HepG2 (cell line): Measurements from ENCODE around the gene HPDL. TPM values are rescaled to one million over a fixed set of nuclear protein-coding genes. Genes with fewer than 3 reads are reported as not detected.

Experiments
- HNRNPH1 ChIP-seq: fragments of 200-400 bp; formaldehyde crosslinking; optimal IDR thresholded peaks from 2 replicates; pipeline ENCODE3; 2017; ENCODE audit warnings: mild to moderate bottlenecking, low read depth, low read length
- HOXA9 ChIP-seq: sonication (generic); formaldehyde crosslinking; IDR thresholded peaks from 2 replicates; pipeline ENCODE4 v1.8.1; 2022; ENCODE audit warnings: missing genetic modification reagents, mild to moderate bottlenecking, moderate library complexity, borderline replicate concordance
- MED1 ChIP-seq: sonication (generic); formaldehyde crosslinking; IDR thresholded peaks from 2 replicates; pipeline ENCODE4 v1.4.0; 2020; ENCODE audit warnings: missing genetic modification reagents
- PHF20 ChIP-seq: sonication (generic); formaldehyde crosslinking; IDR thresholded peaks from 2 replicates; pipeline ENCODE4 v1.5.0; 2020; ENCODE audit warnings: mild to moderate bottlenecking, missing genetic modification reagents
- POLR2AphosphoS5 ChIP-seq: IDR thresholded peaks from 2 replicates; pipeline ENCODE4 v1.6.1; 2012; ENCODE audit warnings: low read depth, low read length
- RXRB ChIP-seq: IDR thresholded peaks from 2 replicates; pipeline ENCODE4 v1.6.1; 2016; ENCODE audit warnings: borderline replicate concordance, missing genetic modification reagents, missing compliant biosample characterization
- TCF12 ChIP-seq, 2 experiments: fragments of 450-650 bp in 1 of 2; sonication (generic) in 1 of 2; formaldehyde crosslinking in 1 of 2; IDR thresholded peaks; 2 replicates each; pipeline versions ENCODE4 v1.6.1 to v1.8.0; 2017 to 2022; ENCODE audit warnings: antibody characterized with exemption in 1 of 2, mild to moderate bottlenecking in 1 of 2, missing genetic modification reagents in 1 of 2, moderate library complexity in 1 of 2
- YEATS4 ChIP-seq: sonication (generic); formaldehyde crosslinking; IDR thresholded peaks from 2 replicates; pipeline ENCODE4 v1.4.0; 2020; ENCODE audit warnings: missing genetic modification reagents, borderline replicate concordance
- ZBTB34 ChIP-seq: sonication (generic); formaldehyde crosslinking; IDR thresholded peaks from 2 replicates; pipeline ENCODE4 v1.8.0; 2022; ENCODE audit warnings: mild to moderate bottlenecking, missing genetic modification reagents
- ZKSCAN5 ChIP-seq: sonication (generic); formaldehyde crosslinking; IDR thresholded peaks from 2 replicates; pipeline ENCODE4 v1.5.1; 2020; ENCODE audit warnings: mild to moderate bottlenecking, missing genetic modification reagents
- ZKSCAN8 ChIP-seq: IDR thresholded peaks from 2 replicates; pipeline ENCODE4 v1.6.1; 2016; ENCODE audit warnings: borderline replicate concordance, missing genetic modification reagents, missing compliant biosample characterization
- ZMAT3 ChIP-seq: sonication (generic); formaldehyde crosslinking; conservative IDR thresholded peaks from 2 replicates; pipeline ENCODE4 v1.7.0; 2021; ENCODE audit warnings: missing genetic modification reagents
- ZMYM3 ChIP-seq: sonication (generic); formaldehyde crosslinking; IDR thresholded peaks from 2 replicates; pipeline ENCODE4 v1.5.1; 2020; ENCODE audit warnings: mild to moderate bottlenecking, missing genetic modification reagents
- ZNF121 ChIP-seq: sonication (generic); formaldehyde crosslinking; IDR thresholded peaks from 2 replicates; pipeline ENCODE4 v1.5.0; 2020; ENCODE audit warnings: mild to moderate bottlenecking, missing genetic modification reagents
- ZNF329 ChIP-seq: sonication (generic); formaldehyde crosslinking; IDR thresholded peaks from 2 replicates; pipeline ENCODE4 v1.9.0; 2021; ENCODE audit warnings: low read depth, mild to moderate bottlenecking, missing genetic modification reagents
- ZNF383 ChIP-seq: sonication (generic); formaldehyde crosslinking; IDR thresholded peaks from 2 replicates; pipeline ENCODE4 v1.4.0; 2020; ENCODE audit warnings: missing genetic modification reagents, mild to moderate bottlenecking, borderline replicate concordance
- ZNF441 ChIP-seq: sonication (generic); formaldehyde crosslinking; IDR thresholded peaks from 2 replicates; pipeline ENCODE4 v1.7.0; 2021; ENCODE audit warnings: missing genetic modification reagents, borderline replicate concordance
- ZNF782 ChIP-seq: sonication (generic); formaldehyde crosslinking; IDR thresholded peaks from 2 replicates; pipeline ENCODE4 v1.4.0; 2020; ENCODE audit warnings: missing genetic modification reagents, mild to moderate bottlenecking, borderline replicate concordance
- polyA plus RNA-seq, 8 experiments: library from polyadenylated mRNA; depleted of rRNA in 3 of 8; stranded (reverse) in 7 of 8; unstranded in 1 of 8; fragments of >200 nt; fragmentation: Illumina TruSeq in 4 of 8; extraction: Trizol in 4 of 8; gene quantifications; 2 replicates each; pipeline versions ENCODE4 v1.2.1 to v1.2.3, GENCODE V29; 2011 to 2016; ENCODE audit warnings: low read depth in 4 of 8, missing spikeins in 1 of 8, mixed read lengths in 1 of 8; ENCODE audit not compliant: insufficient read depth in 1 of 8
- total RNA-seq, 5 experiments: library from RNA; depleted of rRNA; stranded (reverse); fragments of >200 nt; fragmentation: Illumina TruSeq; extraction: Trizol; gene quantifications; 2 replicates each; pipeline ENCODE4 v1.2.3, GENCODE V29; 2016; ENCODE audit warnings: low read depth in 1 of 5
- TF ChIP-seq, protein P1 (sequence below): sonication (generic); formaldehyde crosslinking; IDR thresholded peaks from 2 replicates; pipeline ENCODE4 v1.4.0; 2020; ENCODE audit warnings: low read depth, mild to moderate bottlenecking, missing genetic modification reagents
- TF ChIP-seq, protein P2 (sequence below): fragments of 450-650 bp; IDR thresholded peaks from 2 replicates; pipeline ENCODE4 v1.6.1; 2017; ENCODE audit warnings: mild to moderate bottlenecking
- TF ChIP-seq, protein P3 (sequence below): sonication (generic); formaldehyde crosslinking; IDR thresholded peaks from 2 replicates; pipeline ENCODE4 v1.4.0; 2020; ENCODE audit warnings: mild to moderate bottlenecking, missing genetic modification reagents

HPDL gene
- total and polyA plus RNA-seq, 2 of the 13 experiments (the other 11 are each of a cell fraction or from before 2014, with no cell fraction given) = not detected

- TF ChIP-seq ZNF383 (CRISPR knock-in tag) (0 out of 2 replicates have a peak, but pooled peaks have one; percentile 17), HOXA9 (CRISPR knock-in tag) (no peak), ZNF121 (no peak), ZNF782 (CRISPR knock-in tag) (0 out of 2 replicates have a peak, but pooled peaks have one; percentile 21), ZNF329 (CRISPR knock-in tag) (no peak), ZNF441 (CRISPR knock-in tag) (peak; percentile 20; the same call in 1 of the 2 replicates), YEATS4 (CRISPR knock-in tag) (peak; percentile 89), RXRB (CRISPR knock-in tag) (peak; percentile 25; the same call in 1 of the 2 replicates), POLR2AphosphoS5 (peak; percentile 85), PHF20 (peak; percentile 66; the same call in 1 of the 2 replicates), TCF12 (IDR thresholded peaks at IDR 0.05) (no peak), TCF12 (CRISPR knock-in tag; IDR thresholded peaks at IDR 0.05) (no peak), ZMYM3 (CRISPR knock-in tag) (peak; percentile 68), ZKSCAN5 (CRISPR knock-in tag) (no peak), ZMAT3 (no peak), ZBTB34 (CRISPR knock-in tag) (no peak; the same call in 1 of the 2 replicates), MED1 (CRISPR knock-in tag) (peak; percentile 60; the same call in 1 of the 2 replicates), ZKSCAN8 (CRISPR knock-in tag) (no peak), HNRNPH1 (no peak)
- TF ChIP-seq, protein P1, sequence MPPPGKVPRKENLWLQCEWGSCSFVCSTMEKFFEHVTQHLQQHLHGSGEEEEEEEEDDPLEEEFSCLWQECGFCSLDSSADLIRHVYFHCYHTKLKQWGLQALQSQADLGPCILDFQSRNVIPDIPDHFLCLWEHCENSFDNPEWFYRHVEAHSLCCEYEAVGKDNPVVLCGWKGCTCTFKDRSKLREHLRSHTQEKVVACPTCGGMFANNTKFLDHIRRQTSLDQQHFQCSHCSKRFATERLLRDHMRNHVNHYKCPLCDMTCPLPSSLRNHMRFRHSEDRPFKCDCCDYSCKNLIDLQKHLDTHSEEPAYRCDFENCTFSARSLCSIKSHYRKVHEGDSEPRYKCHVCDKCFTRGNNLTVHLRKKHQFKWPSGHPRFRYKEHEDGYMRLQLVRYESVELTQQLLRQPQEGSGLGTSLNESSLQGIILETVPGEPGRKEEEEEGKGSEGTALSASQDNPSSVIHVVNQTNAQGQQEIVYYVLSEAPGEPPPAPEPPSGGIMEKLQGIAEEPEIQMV (CRISPR knock-in tag) = peak; percentile 59; the same call in 1 of the 2 replicates
- TF ChIP-seq, protein P2, sequence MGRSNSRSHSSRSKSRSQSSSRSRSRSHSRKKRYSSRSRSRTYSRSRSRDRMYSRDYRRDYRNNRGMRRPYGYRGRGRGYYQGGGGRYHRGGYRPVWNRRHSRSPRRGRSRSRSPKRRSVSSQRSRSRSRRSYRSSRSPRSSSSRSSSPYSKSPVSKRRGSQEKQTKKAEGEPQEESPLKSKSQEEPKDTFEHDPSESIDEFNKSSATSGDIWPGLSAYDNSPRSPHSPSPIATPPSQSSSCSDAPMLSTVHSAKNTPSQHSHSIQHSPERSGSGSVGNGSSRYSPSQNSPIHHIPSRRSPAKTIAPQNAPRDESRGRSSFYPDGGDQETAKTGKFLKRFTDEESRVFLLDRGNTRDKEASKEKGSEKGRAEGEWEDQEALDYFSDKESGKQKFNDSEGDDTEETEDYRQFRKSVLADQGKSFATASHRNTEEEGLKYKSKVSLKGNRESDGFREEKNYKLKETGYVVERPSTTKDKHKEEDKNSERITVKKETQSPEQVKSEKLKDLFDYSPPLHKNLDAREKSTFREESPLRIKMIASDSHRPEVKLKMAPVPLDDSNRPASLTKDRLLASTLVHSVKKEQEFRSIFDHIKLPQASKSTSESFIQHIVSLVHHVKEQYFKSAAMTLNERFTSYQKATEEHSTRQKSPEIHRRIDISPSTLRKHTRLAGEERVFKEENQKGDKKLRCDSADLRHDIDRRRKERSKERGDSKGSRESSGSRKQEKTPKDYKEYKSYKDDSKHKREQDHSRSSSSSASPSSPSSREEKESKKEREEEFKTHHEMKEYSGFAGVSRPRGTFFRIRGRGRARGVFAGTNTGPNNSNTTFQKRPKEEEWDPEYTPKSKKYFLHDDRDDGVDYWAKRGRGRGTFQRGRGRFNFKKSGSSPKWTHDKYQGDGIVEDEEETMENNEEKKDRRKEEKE = no peak
- TF ChIP-seq, protein P3, sequence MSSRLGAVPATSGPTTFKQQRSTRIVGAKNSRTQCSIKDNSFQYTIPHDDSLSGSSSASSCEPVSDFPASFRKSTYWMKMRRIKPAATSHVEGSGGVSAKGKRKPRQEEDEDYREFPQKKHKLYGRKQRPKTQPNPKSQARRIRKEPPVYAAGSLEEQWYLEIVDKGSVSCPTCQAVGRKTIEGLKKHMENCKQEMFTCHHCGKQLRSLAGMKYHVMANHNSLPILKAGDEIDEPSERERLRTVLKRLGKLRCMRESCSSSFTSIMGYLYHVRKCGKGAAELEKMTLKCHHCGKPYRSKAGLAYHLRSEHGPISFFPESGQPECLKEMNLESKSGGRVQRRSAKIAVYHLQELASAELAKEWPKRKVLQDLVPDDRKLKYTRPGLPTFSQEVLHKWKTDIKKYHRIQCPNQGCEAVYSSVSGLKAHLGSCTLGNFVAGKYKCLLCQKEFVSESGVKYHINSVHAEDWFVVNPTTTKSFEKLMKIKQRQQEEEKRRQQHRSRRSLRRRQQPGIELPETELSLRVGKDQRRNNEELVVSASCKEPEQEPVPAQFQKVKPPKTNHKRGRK (CRISPR knock-in tag) = no peak
Observed at GRCh38 chr1:45339789-45340558, 13.3 kb downstream of the HPDL start, which contains the start of the genes MUTYH and TOE1 (continued).
